Measurements from ENCODE around the gene FLNB. TPM values are rescaled to one million over a fixed set of nuclear protein-coding genes. Genes with fewer than 3 reads are reported as not detected.

Gene FLNB
- total RNA-seq, 2 donors from 2014 or later: 331 to 408 TPM

DNA sequence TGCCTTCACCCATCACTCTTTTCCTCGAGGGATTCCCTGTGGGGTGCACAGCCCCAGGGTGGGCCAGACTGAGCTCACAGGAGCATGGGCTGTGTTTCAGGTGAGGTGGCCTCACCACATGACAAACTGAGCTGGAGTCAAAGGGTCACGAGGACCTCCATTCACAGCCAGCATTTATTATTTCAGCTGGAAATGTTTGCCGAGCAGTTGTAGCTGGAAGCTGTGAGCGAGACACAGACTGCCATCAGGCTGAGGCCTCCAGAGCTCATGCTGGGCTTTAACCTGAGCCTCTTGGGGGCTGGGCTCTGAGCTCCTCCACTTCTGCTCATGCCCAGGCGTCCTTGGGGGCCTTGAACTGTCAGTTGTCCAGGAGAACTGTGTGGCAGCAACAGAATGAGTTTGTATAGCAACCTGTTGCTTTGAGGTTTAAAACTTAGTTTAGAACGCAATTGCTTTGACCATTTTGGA is 57.5 kb downstream of the FLNB start:
- no peak for TF ChIP-seq POLR2AphosphoS5 (IDR thresholded peaks at IDR 0.05)
- TF ChIP-seq, protein P1, sequence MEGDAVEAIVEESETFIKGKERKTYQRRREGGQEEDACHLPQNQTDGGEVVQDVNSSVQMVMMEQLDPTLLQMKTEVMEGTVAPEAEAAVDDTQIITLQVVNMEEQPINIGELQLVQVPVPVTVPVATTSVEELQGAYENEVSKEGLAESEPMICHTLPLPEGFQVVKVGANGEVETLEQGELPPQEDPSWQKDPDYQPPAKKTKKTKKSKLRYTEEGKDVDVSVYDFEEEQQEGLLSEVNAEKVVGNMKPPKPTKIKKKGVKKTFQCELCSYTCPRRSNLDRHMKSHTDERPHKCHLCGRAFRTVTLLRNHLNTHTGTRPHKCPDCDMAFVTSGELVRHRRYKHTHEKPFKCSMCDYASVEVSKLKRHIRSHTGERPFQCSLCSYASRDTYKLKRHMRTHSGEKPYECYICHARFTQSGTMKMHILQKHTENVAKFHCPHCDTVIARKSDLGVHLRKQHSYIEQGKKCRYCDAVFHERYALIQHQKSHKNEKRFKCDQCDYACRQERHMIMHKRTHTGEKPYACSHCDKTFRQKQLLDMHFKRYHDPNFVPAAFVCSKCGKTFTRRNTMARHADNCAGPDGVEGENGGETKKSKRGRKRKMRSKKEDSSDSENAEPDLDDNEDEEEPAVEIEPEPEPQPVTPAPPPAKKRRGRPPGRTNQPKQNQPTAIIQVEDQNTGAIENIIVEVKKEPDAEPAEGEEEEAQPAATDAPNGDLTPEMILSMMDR (IDR thresholded peaks at IDR 0.05): no peak
- no peak for TF ChIP-seq POLR2A (IDR thresholded peaks at IDR 0.05)
- Histone ChIP-seq H3K4me1 (replicated peaks) (peaks cover 11% of the 10 kb centered on the region), H3K36me3 (no peaks in the 10 kb centered on the region), H3K4me3 (no peak overlapping the region), H3K9me3 (no peaks in the 10 kb centered on the region), H3K27ac (peak overlapping the region; percentile 27 to 35), H3K27me3 (replicated peaks; ENCODE audit: insufficient read depth) (no peaks in the 10 kb centered on the region)
- WGBS: 70% methylated on average over 6 of the region's 6 CpGs
- intact Hi-C loops (cut with DNase I): no loop called here
- no peak for DNase-seq (ENCODE audit: low spot score)

DNA sequence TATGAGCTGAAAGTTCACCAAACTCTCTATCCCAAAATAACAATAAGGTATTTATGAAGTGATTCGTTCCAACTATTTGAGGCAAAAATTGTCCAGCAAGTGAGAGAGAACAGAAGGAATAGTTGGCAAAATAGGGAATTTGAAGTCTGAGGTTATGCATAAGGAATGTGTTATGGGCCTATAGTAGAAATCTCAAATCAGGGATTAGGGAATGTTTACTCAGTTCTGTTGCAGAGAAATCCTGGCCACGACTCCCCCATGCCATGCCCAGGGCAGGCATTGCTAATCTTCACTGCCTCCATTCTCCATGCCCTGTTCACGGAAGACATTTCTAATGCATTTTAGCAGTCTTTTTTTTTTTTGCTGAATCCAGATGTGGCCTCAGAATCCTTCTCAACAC is 58.6 kb downstream of the FLNB start:
- no peaks in the 10 kb centered on the region for H3K36me3 ChIP-seq
- intact Hi-C loops (cut with DNase I): no loop called here
- no peak overlapping the region for H3K4me3 ChIP-seq
- no peak for DNase-seq (ENCODE audit: low spot score)
- WGBS: 29% methylated on average over 3 of the region's 3 CpGs
- peak overlapping the region; percentile 11 to 39 for H3K27ac ChIP-seq
- peaks cover 11% of the 10 kb centered on the region for H3K4me1 ChIP-seq (replicated peaks)
- no peaks in the 10 kb centered on the region for H3K27me3 ChIP-seq (replicated peaks; ENCODE audit: insufficient read depth)
- no peaks in the 10 kb centered on the region for H3K9me3 ChIP-seq
- TF ChIP-seq POLR2AphosphoS5 (IDR thresholded peaks at IDR 0.05): no peak
- TF ChIP-seq, protein P1 (IDR thresholded peaks at IDR 0.05): no peak
- TF ChIP-seq POLR2A (IDR thresholded peaks at IDR 0.05): no peak

DNA sequence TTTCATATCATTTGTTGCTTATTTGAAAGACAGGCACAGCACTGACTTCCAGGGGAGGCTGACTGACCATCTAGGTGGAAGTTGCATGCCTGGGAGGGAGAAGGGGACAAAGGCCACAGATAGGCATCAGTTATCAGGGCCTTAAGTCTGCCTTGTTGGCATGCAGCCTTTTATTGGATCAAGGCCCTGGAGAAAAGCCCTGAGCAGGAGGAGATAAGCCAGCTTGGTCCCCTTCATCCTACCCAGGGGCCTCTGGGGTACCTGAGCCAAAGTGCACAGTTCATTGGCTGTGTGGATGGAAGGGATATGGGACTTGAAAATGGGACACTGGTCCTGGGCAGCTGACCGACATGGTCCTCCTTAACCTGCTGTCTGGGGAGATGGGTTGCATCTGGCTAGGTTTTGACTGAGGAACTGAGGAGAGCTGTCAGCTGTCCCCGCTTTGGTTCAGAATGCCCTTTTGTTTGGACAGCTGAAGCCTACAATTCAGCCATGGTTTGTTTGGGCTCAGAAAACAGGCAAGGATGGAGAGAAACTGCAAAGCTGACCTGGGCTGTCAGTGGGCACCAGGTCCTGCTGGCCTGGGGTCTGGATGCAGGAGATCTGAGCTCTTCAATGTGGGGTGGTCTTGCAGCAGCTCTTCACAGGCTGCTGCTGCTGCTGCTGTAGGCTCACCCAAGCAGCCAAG is 60.0 kb downstream of the FLNB start:
- DNase-seq (ENCODE audit: low spot score): no peak
- intact Hi-C loops (cut with DNase I): no loop called here
- H3K9me3 ChIP-seq: no peaks in the 10 kb centered on the region
- H3K36me3 ChIP-seq: no peaks in the 10 kb centered on the region
- TF ChIP-seq POLR2AphosphoS5 (IDR thresholded peaks at IDR 0.05): no peak
- TF ChIP-seq, protein P1 (IDR thresholded peaks at IDR 0.05): no peak
- no peak for TF ChIP-seq POLR2A (IDR thresholded peaks at IDR 0.05)
- peaks cover 8% of the 10 kb centered on the region for H3K4me1 ChIP-seq (replicated peaks)
- 65% methylated on average over 2 of the region's 2 CpGs for WGBS
- H3K27me3 ChIP-seq (replicated peaks; ENCODE audit: insufficient read depth): no peaks in the 10 kb centered on the region
- no peak overlapping the region for H3K27ac ChIP-seq
- no peak overlapping the region for H3K4me3 ChIP-seq

DNA sequence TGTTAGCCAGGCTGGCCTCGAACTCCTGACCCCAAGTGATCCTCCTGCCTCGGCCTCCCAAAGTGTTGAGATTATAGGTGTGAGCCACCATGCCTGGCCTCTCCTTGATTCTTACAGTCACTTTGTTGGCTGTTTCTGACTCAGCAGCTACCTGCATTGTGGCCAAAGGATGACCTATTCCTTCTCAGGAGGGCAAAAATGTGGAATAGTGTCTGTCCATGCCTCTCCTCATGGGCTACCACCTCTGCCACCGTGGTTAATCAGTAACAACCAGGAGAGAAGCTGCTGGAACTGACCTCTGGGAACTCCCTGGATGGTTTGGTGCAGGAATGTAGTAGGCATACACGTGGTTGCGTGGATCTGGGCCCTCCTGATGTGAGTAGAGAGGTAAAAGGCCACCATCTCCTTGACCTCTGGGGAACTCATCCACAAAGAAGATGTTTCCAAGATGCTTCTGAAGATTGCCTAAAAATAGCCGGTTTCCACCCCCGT is 63.3 kb downstream of the FLNB start:
- no peak overlapping the region for H3K4me3 ChIP-seq
- H3K4me1 ChIP-seq (replicated peaks): peaks cover 15% of the 10 kb centered on the region
- intact Hi-C loops (cut with DNase I): loop anchor here (5.0 kb wide), 2 partner anchors 59 to 96 kb away; no protein-coding TSS in a partner anchor
- no peaks in the 10 kb centered on the region for H3K9me3 ChIP-seq
- peak overlapping the region; percentile 59 to 66 for H3K27ac ChIP-seq
- 66% methylated on average over 7 of the region's 7 CpGs for WGBS
- TF ChIP-seq POLR2A (IDR thresholded peaks at IDR 0.05): no peak
- TF ChIP-seq, protein P1 (IDR thresholded peaks at IDR 0.05): no peak
- no peak for TF ChIP-seq POLR2AphosphoS5 (IDR thresholded peaks at IDR 0.05)
- no peaks in the 10 kb centered on the region for H3K36me3 ChIP-seq
- DNase-seq (ENCODE audit: low spot score): no peak
- no peaks in the 10 kb centered on the region for H3K27me3 ChIP-seq (replicated peaks; ENCODE audit: insufficient read depth)

All from prostate gland (tissue), 2 donors.